NCI-H146 (cell line): ENCODE measurements around the gene NFIX.

ENCODE experiments used
- DNase-seq: peaks from one replicate; lab custom pipeline; 2025; lab: John Stamatoyannopoulos, UW

Gene NFIX

GRCh38 chr19:13073263-13073662 is 78.0 kb downstream of the NFIX start:
- no peak for DNase-seq

- no peak for DNase-seq
Observed at GRCh38 chr19:13074378-13074777, 79.1 kb downstream of the NFIX start.

GRCh38 chr19:13076320-13076719 is 81.0 kb downstream of the NFIX start:
- DNase-seq, result no peak

- no peak for DNase-seq
Observed at GRCh38 chr19:13076787-13077186, 81.5 kb downstream of the NFIX start.

- no peak for DNase-seq
Observed at GRCh38 chr19:13077240-13077639, 82.0 kb downstream of the NFIX start.

GRCh38 chr19:13078381-13078780 is 83.1 kb downstream of the NFIX start:
- DNase-seq, result no peak

GRCh38 chr19:13078897-13079541 is 83.7 kb downstream of the NFIX start:
- DNase-seq, result no peak

- DNase-seq, result no peak
Observed at GRCh38 chr19:13079542-13079986, 84.3 kb downstream of the NFIX start.

- peak; percentile 94 for DNase-seq
Observed at GRCh38 chr19:13082192-13083007, 87.1 kb downstream of the NFIX start.

GRCh38 chr19:13083008-13083404 is 87.7 kb downstream of the NFIX start:
- DNase-seq, result no peak

GRCh38 chr19:13083627-13084026 is 88.4 kb downstream of the NFIX start:
- DNase-seq, result no peak

- DNase-seq, result no peak
Observed at GRCh38 chr19:13085666-13086065, 90.4 kb downstream of the NFIX start.

- no peak for DNase-seq
Observed at GRCh38 chr19:13086341-13086740, 91.1 kb downstream of the NFIX start.

- DNase-seq, result no peak
Observed at GRCh38 chr19:13087295-13087694, 92.0 kb downstream of the NFIX start.

- DNase-seq, result no peak
Observed at GRCh38 chr19:13087795-13088537, 92.7 kb downstream of the NFIX start.

GRCh38 chr19:13089139-13089856 is 94.0 kb downstream of the NFIX start:
- DNase-seq, result no peak

- no peak for DNase-seq
Observed at GRCh38 chr19:13089857-13090507, 94.7 kb downstream of the NFIX start.

- peak; percentile 29 for DNase-seq
Observed at GRCh38 chr19:13090511-13091231, 95.4 kb downstream of the NFIX start.

- no peak for DNase-seq
Observed at GRCh38 chr19:13091400-13092157, 96.3 kb downstream of the NFIX start.

GRCh38 chr19:13092158-13092543 is 96.9 kb downstream of the NFIX start:
- DNase-seq, result no peak
